DOHH2 (cell line): ENCODE measurements around the gene SLC26A1.

Source experiments
- CTCF ChIP-seq: fragments of 200-600 bp; sonication (generic); IDR thresholded peaks from one replicate; pipeline ENCODE4 v1.5.1; 2014; ENCODE audit warnings: antibody characterized with exemption, mild to moderate bottlenecking, low read depth, low read length; ENCODE audit not compliant: poor library complexity, severe bottlenecking
- EZH2phosphoT487 ChIP-seq: fragments of 200-600 bp; sonication (generic); IDR thresholded peaks from 2 replicates; pipeline ENCODE4 v1.6.1; 2017; ENCODE audit warnings: borderline replicate concordance, mild to moderate bottlenecking, antibody characterized with exemption, low read length, moderate library complexity, mixed read lengths

- TF ChIP-seq CTCF = no peak
- TF ChIP-seq EZH2phosphoT487 = no peak
These were observed 45.7 kb downstream of the SLC26A1 start for GRCh38 chr4:947491-947971.
